Stomach (tissue), 9 donors: Measurements from ENCODE around the gene INVS. TPM values are rescaled to one million over a fixed set of nuclear protein-coding genes. Genes with fewer than 3 reads are reported as not detected.

Experiments
- DNase-seq, 2 donors: peaks; one replicate each; pipeline versions ENCODE4 v3.0.0 to v3.0.0-alpha.2; 2013 to 2019
- H3K27ac ChIP-seq, 5 donors: fragments of 200-600 bp in 4 of 5; sonication (generic) in 4 of 5; one replicate each; pipeline ENCODE4 v1.5.1; 2013 to 2019; ENCODE audit warnings: mild to moderate bottlenecking in 1 of 5, moderate library complexity in 1 of 5
- H3K27me3 ChIP-seq, 3 donors: fragments of 200-600 bp; sonication (generic); one replicate each; pipeline ENCODE4 v1.5.1; 2017 to 2019; ENCODE audit warnings: mixed run types in 1 of 3
- H3K36me3 ChIP-seq, 4 donors: fragments of 200-600 bp; sonication (generic); 1 replicate in 3 of 4; 2 replicates in 1 of 4; pipeline ENCODE4 v1.5.1; 2016 to 2019
- H3K4me1 ChIP-seq, 4 donors: fragments of 200-600 bp; sonication (generic); one replicate each; pipeline ENCODE4 v1.5.1; 2016 to 2019
- H3K4me3 ChIP-seq, 4 donors: fragments of 200-600 bp; sonication (generic) in 3 of 4; one replicate each; pipeline ENCODE4 v1.5.1; 2016 to 2019; ENCODE audit warnings: mild to moderate bottlenecking in 1 of 4
- H3K9me3 ChIP-seq, 4 donors: fragments of 200-600 bp; sonication (generic); one replicate each; pipeline ENCODE4 v1.5.1; 2016 to 2019
- CTCF ChIP-seq, 7 experiments: fragments of 450-650 bp in 4 of 7; fragments of 200-600 bp in 3 of 7; sonication (generic) in 3 of 7; IDR thresholded peaks; one replicate each; pipeline ENCODE4 v1.5.1; 2016 to 2019; ENCODE audit warnings: antibody characterized with exemption in 7 of 7, control low read depth in 2 of 7, mild to moderate bottlenecking in 1 of 7
- EP300 ChIP-seq: sonication (generic); formaldehyde crosslinking; IDR thresholded peaks from one replicate; pipeline ENCODE4 v1.6.1; 2017; ENCODE audit warnings: antibody characterized with exemption
- POLR2A ChIP-seq, 4 donors: fragments of 450-650 bp; IDR thresholded peaks; one replicate each; pipeline ENCODE4 v1.6.1; 2016; ENCODE audit warnings: antibody characterized with exemption in 4 of 4, control low read depth in 2 of 4, mild to moderate bottlenecking in 1 of 4, moderate library complexity in 1 of 4
- POLR2AphosphoS5 ChIP-seq, 3 donors: sonication (generic); formaldehyde crosslinking; IDR thresholded peaks; one replicate each; pipeline ENCODE4 v1.6.1; 2016; ENCODE audit warnings: antibody characterized with exemption in 3 of 3
- WGBS, 5 donors: extraction: QIAGEN DNeasy Blood & Tissue Kit in 3 of 5; methylation state at CpG; one replicate each; pipeline versions ENCODE4 v1.1.5 to v1.1.7; 2013 to 2018; 5-methylcytosine and 5-hydroxymethylcytosine counted together
- intact Hi-C: fragments of 100-400 bp; cut with DNase I; formaldehyde crosslinking; loops from one replicate; pipeline ENCODE4 v1.15.1; 2023; ENCODE audit warnings: low total_unique reads
- polyA plus RNA-seq, 3 donors: library from polyadenylated mRNA; stranded (reverse); fragments of 200-250 nt; gene quantifications; one replicate each; pipeline ENCODE4 v1.2.3, GENCODE V29; 2013
- total RNA-seq, 5 donors: library from RNA; depleted of rRNA; stranded (reverse); fragments of >200 nt; gene quantifications; one replicate each; pipeline versions ENCODE4 v1.1.0 to v1.2.3, GENCODE V29; 2014 to 2016
- donor health status: healthy with polysubstance abuse.
- donor health status: Bipolar disorder and iron deficiency.
- donor health status: healthy.

The INVS gene
- total and polyA plus RNA-seq, 8 donors, result 3.1 to 54.5 (median 16.7) TPM

GRCh38 chr9:100219347-100219746 is 120.3 kb downstream of the INVS start:
- no peak overlapping the region for H3K4me3 ChIP-seq
- no peak overlapping the region for H3K27ac ChIP-seq
- DNase-seq, result no peak
- H3K9me3 ChIP-seq, result no peaks in the 10 kb centered on the region
- no peak for TF ChIP-seq POLR2AphosphoS5 (IDR thresholded peaks at IDR 0.05)
- WGBS, 5 donors, result 72 to 91% (median 81%) methylated on average over 1 of the region's 1 CpG
- no peaks in the 10 kb centered on the region for H3K4me1 ChIP-seq
- H3K27me3 ChIP-seq, result no peaks in the 10 kb centered on the region
- intact Hi-C loops, result no loop called here
- peaks cover 0 to 13% (median 4%) of the 10 kb centered on the region in 4 donors for H3K36me3 ChIP-seq

- intact Hi-C loops, result no loop called here
- no peaks in the 10 kb centered on the region for H3K27me3 ChIP-seq
- WGBS, 5 donors, result 83 to 90% (median 88%) methylated on average over 1 of the region's 1 CpG
Observed at GRCh38 chr9:100220936-100221335, 121.9 kb downstream of the INVS start.

GRCh38 chr9:100221538-100221937 is 122.5 kb downstream of the INVS start:
- DNase-seq, result no peak
- H3K9me3 ChIP-seq, result no peaks in the 10 kb centered on the region
- H3K27me3 ChIP-seq, result no peaks in the 10 kb centered on the region
- peaks cover 0 to 10% (median 8%) of the 10 kb centered on the region in 4 donors for H3K36me3 ChIP-seq
- intact Hi-C loops, result no loop called here
- no peak overlapping the region for H3K27ac ChIP-seq
- no peaks in the 10 kb centered on the region for H3K4me1 ChIP-seq
- no peak for TF ChIP-seq POLR2AphosphoS5 (IDR thresholded peaks at IDR 0.05)
- no peak for TF ChIP-seq CTCF (IDR thresholded peaks at IDR 0.05)
- TF ChIP-seq POLR2A (IDR thresholded peaks at IDR 0.05), result no peak
- TF ChIP-seq EP300, result no peak
- 51 to 77% (median 64%) methylated on average over 1 of the region's 1 CpG for WGBS, 5 donors
- H3K4me3 ChIP-seq, result no peak overlapping the region

More at GRCh38 chr9:100220936-100221335, 121.9 kb downstream of the INVS start:
- DNase-seq, result no peak
- no peaks in the 10 kb centered on the region for H3K9me3 ChIP-seq
- no peak overlapping the region for H3K27ac ChIP-seq
- peaks cover 0 to 6% (median 2%) of the 10 kb centered on the region in 4 donors for H3K36me3 ChIP-seq
- no peak overlapping the region for H3K4me3 ChIP-seq
- no peak for TF ChIP-seq EP300
- TF ChIP-seq CTCF (IDR thresholded peaks at IDR 0.05), result no peak
- no peak for TF ChIP-seq POLR2A (IDR thresholded peaks at IDR 0.05)
- TF ChIP-seq POLR2AphosphoS5 (IDR thresholded peaks at IDR 0.05), result no peak
- H3K4me1 ChIP-seq, result no peaks in the 10 kb centered on the region

GRCh38 chr9:100222674-100223073 is 123.6 kb downstream of the INVS start:
- peak in 1 of 2 donors; percentile 50 for DNase-seq
- H3K4me1 ChIP-seq, result no peaks in the 10 kb centered on the region
- H3K27ac ChIP-seq, result no peak overlapping the region
- no peaks in the 10 kb centered on the region for H3K9me3 ChIP-seq
- H3K4me3 ChIP-seq, result no peak overlapping the region
- no peaks in the 10 kb centered on the region for H3K27me3 ChIP-seq
- WGBS, 5 donors, result 8 to 20% (median 11%) methylated on average over 2 of the region's 2 CpGs
- TF ChIP-seq POLR2A (IDR thresholded peaks at IDR 0.05) (no peak), CTCF (IDR thresholded peaks at IDR 0.05) (peak in 1 of 7 experiments; percentile 12), POLR2AphosphoS5 (IDR thresholded peaks at IDR 0.05) (no peak)
- peaks cover 0 to 19% (median 18%) of the 10 kb centered on the region in 4 donors for H3K36me3 ChIP-seq
- intact Hi-C loops, result no loop called here

DNA sequence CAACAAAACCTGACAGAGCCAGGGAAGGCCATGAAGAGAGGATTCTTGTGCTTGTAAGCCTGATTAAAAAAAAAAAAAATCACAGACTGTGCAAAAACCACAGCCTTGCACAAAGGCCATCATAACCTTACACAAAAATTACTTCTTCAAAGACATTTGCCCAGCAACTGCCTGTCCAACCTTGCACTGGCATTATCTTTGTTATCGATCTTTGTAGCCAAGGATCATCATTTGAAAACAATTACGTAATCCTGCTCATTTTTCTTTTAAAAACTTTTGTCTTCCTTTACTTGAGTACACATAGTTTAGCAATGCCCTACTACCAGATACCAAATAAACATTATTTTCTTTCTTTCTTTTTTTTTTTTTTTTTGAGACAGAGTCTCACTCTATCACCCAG is 128.6 kb downstream of the INVS start:
- intact Hi-C loops, result no loop called here
- no peak for DNase-seq
- Histone ChIP-seq H3K27ac (no peak overlapping the region), H3K27me3 (no peaks in the 10 kb centered on the region), H3K4me3 (no peak overlapping the region), H3K4me1 (no peaks in the 10 kb centered on the region), H3K9me3 (peaks cover 0 to 6% (median 3%) of the 10 kb centered on the region in 4 donors), H3K36me3 (peaks cover 0 to 58% (median 52%) of the 10 kb centered on the region in 4 donors)
- TF ChIP-seq CTCF (IDR thresholded peaks at IDR 0.05), result no peak
- no peak for TF ChIP-seq EP300
- TF ChIP-seq POLR2AphosphoS5 (IDR thresholded peaks at IDR 0.05), result no peak
- TF ChIP-seq POLR2A (IDR thresholded peaks at IDR 0.05), result no peak
- WGBS, 5 donors, result 93 to 99% (median 96%) methylated on average over 2 of the region's 2 CpGs
